D721Med (cell line): ENCODE data around the gene RNF207.

Experiments
- DNase-seq: peaks from one replicate; pipeline ENCODE4 v3.0.0; 2011; ENCODE audit warnings: low spot score; ENCODE audit not compliant: insufficient read length
- FAIRE-seq: peaks from 2 replicates; lab custom pipeline; 2011; peaks lifted over from hg19 to GRCh38; lab: Jason Lieb, UNC
- TF ChIP-seq, protein P1 (sequence below): IDR thresholded peaks from 2 replicates; pipeline ENCODE4 v1.5.1; 2012; ENCODE audit warnings: mild to moderate bottlenecking, control low read depth; ENCODE audit not compliant: insufficient read depth; ENCODE audit errors: missing control alignments

The RNF207 gene

GRCh38 chr1:6234502-6235295, 28.8 kb downstream of the RNF207 start:
- FAIRE-seq (no peak), DNase-seq (no peak)
- TF ChIP-seq, protein P1, sequence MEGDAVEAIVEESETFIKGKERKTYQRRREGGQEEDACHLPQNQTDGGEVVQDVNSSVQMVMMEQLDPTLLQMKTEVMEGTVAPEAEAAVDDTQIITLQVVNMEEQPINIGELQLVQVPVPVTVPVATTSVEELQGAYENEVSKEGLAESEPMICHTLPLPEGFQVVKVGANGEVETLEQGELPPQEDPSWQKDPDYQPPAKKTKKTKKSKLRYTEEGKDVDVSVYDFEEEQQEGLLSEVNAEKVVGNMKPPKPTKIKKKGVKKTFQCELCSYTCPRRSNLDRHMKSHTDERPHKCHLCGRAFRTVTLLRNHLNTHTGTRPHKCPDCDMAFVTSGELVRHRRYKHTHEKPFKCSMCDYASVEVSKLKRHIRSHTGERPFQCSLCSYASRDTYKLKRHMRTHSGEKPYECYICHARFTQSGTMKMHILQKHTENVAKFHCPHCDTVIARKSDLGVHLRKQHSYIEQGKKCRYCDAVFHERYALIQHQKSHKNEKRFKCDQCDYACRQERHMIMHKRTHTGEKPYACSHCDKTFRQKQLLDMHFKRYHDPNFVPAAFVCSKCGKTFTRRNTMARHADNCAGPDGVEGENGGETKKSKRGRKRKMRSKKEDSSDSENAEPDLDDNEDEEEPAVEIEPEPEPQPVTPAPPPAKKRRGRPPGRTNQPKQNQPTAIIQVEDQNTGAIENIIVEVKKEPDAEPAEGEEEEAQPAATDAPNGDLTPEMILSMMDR: no peak

DNA sequence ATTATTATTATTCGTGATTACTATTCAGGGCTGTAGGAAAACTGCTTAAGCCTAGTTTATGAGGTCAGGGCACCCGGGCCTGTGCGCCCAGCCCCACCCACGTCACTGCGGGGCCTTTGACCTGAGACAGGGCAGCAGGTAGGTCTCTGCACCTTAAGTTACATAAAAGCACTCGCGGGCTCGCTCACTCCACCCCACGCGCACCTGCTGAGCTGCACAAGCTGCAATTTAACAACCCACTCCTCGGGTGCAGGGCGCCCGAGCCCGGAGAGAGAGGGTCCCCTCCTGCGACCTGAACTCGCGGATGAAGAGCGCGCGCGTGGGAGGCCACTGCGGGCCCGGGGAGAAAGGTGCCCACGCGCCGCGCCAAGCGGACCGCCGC, 29.4 kb downstream of the RNF207 start:
- FAIRE-seq (no peak), DNase-seq (no peak)
- TF ChIP-seq, protein P1: no peak

GRCh38 chr1:6237093-6237492, 31.2 kb downstream of the RNF207 start:
- FAIRE-seq (no peak), DNase-seq (no peak)
- TF ChIP-seq, protein P1: no peak

DNA sequence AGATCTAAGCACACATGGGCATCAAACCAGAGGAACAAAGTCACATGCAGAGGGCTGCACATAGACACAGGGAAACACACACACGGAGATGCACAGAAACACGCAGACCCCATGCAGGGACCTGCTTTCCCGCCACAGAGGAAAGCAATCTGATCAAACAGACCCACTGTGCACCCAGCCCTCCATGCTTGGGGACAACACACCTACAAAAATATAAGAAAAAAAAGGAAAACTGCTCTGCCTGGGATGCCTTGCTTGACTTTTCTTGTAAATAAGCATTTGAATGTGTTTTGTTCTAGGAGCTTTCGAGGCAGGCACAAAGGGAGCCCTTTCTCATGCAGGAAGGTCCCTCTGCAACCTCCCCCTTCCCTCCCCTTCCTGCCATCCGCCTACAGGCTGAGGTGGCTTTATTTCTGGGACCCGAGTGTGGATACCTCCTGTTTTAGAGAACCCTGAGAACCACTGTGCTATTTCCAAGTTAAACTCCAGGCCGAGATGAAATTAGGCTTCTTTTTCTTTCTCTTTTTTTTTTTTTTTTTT, 33.4 kb downstream of the RNF207 start:
- DNase-seq (no peak), FAIRE-seq (no peak)

GRCh38 chr1:6239950-6240768, 34.2 kb downstream of the RNF207 start:
- FAIRE-seq (no peak), DNase-seq (no peak)
- TF ChIP-seq, protein P1: no peak

More for the DNA sequence above, 33.4 kb downstream of the RNF207 start:
- TF ChIP-seq, protein P1: no peak

GRCh38 chr1:6241107-6241886, 35.4 kb downstream of the RNF207 start:
- FAIRE-seq (no peak), DNase-seq (no peak)
- TF ChIP-seq, protein P1: no peak
